Left lung (tissue), 10 donors: ENCODE results near the gene ZNF496. TPM values are rescaled to one million over a fixed set of nuclear protein-coding genes. Genes with fewer than 3 reads are reported as not detected.
"Not testable (repeated sequence)": the region's sequence is repeated elsewhere in the genome, so short reads cannot be mapped to it uniquely, and the experiment has no call there.

Experiments
- ATAC-seq: fragments of 200-7000 bp; cut with Tn5 transposase; one replicate; pipeline ENCODE4 v1.9.1; 2020; ENCODE audit warnings: moderate library complexity
- DNase-seq, 4 donors: peaks; one replicate each; pipeline ENCODE4 v3.0.0-alpha.2; 2013 to 2020
- H3K27ac ChIP-seq, 2 donors: fragments of 200-600 bp; sonication (generic) in 1 of 2; one replicate each; pipeline versions ENCODE4 v1.5.0 to v1.8.0; 2020 to 2021
- H3K27me3 ChIP-seq, 2 donors: fragments of 200-600 bp; sonication (generic) in 1 of 2; one replicate each; pipeline versions ENCODE4 v1.5.0 to v1.8.0; 2020 to 2021
- H3K36me3 ChIP-seq, 2 donors: fragments of 200-600 bp; sonication (generic) in 1 of 2; one replicate each; pipeline versions ENCODE4 v1.5.0 to v1.8.0; 2020 to 2021
- H3K4me1 ChIP-seq, 2 donors: fragments of 200-600 bp; one replicate each; pipeline ENCODE4 v1.8.0; 2021
- H3K4me3 ChIP-seq, 2 donors: fragments of 200-600 bp; sonication (generic) in 1 of 2; one replicate each; pipeline versions ENCODE4 v1.5.0 to v1.8.0; 2020 to 2021; ENCODE audit warnings: mild to moderate bottlenecking in 1 of 2
- H3K9me3 ChIP-seq, 2 donors: fragments of 200-600 bp; sonication (generic) in 1 of 2; one replicate each; pipeline versions ENCODE4 v1.5.0 to v1.8.0; 2020 to 2021
- intact Hi-C, 2 donors: fragments of 100-400 bp; cut with DNase I; formaldehyde crosslinking; loops; one replicate each; pipeline versions ENCODE4 v1.11.2 to v1.14.2; 2022
- polyA plus RNA-seq, 6 donors: library from polyadenylated mRNA; unstranded; fragments of 120-200 nt; gene quantifications; one replicate each; pipeline ENCODE4 v1.2.1, GENCODE V29; 2013; ENCODE audit not compliant: insufficient read length in 6 of 6
- total RNA-seq, 2 donors: library from RNA; stranded (reverse); fragmentation: NEBNext Ultra II Directional; extraction: Animal tissue kit (Norgen Biotek cat#: 25700); gene quantifications; one replicate each; pipeline ENCODE4 v1.2.1, GENCODE V29; 2021
- TF ChIP-seq, protein P1 (sequence below), 2 donors: fragments of 200-600 bp; sonication (generic) in 1 of 2; IDR thresholded peaks; one replicate each; pipeline versions ENCODE4 v1.5.0 to v1.8.0; 2021; ENCODE audit warnings: antibody characterized with exemption in 2 of 2
- donor health status: DM: no; HTN: yes; CAD: no.
- donor health status: DM: no; HTN: no; CAD: no.

ZNF496 gene
- total and polyA plus RNA-seq, 8 donors = 18.2 to 44.8 (median 36.7) TPM

GRCh38 chr1:247375747-247376146 is 44.1 kb upstream of the ZNF496 start:
- Histone ChIP-seq H3K4me1 (no peaks in the 10 kb centered on the region), H3K27me3 (peaks cover 0 to 23% of the 10 kb centered on the region in 2 donors), H3K4me3 (no peak overlapping the region), H3K9me3 (no peaks in the 10 kb centered on the region), H3K27ac (no peak overlapping the region), H3K36me3 (no peaks in the 10 kb centered on the region)
- intact Hi-C loops = no loop called here
- no peak for DNase-seq
- no peak for ATAC-seq
- TF ChIP-seq, protein P1, sequence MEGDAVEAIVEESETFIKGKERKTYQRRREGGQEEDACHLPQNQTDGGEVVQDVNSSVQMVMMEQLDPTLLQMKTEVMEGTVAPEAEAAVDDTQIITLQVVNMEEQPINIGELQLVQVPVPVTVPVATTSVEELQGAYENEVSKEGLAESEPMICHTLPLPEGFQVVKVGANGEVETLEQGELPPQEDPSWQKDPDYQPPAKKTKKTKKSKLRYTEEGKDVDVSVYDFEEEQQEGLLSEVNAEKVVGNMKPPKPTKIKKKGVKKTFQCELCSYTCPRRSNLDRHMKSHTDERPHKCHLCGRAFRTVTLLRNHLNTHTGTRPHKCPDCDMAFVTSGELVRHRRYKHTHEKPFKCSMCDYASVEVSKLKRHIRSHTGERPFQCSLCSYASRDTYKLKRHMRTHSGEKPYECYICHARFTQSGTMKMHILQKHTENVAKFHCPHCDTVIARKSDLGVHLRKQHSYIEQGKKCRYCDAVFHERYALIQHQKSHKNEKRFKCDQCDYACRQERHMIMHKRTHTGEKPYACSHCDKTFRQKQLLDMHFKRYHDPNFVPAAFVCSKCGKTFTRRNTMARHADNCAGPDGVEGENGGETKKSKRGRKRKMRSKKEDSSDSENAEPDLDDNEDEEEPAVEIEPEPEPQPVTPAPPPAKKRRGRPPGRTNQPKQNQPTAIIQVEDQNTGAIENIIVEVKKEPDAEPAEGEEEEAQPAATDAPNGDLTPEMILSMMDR (IDR thresholded peaks at IDR 0.05) = no peak

GRCh38 chr1:247374651-247375334 is 43.1 kb upstream of the ZNF496 start:
- not testable (repeated sequence) for ATAC-seq

DNA sequence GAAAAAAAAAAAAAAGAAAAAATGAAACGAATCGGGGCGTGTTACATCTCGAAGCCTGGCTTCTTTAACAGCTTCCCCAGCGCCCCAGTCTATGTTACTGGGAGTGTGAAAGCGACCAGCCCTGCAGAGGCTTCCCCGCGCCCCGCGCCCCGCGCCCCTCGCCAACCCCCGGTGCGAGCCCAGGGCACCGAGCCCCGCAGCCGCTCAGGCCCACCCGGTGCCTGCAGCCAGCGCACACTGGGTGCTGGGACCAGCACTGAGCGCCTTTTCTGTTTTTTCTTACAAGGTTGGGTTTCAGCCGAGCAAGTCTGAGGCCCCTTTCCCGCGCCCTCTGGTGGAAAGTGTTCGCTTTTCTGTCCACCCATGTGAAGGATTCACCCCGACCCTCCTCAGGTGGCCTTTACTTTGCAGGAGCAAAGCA is 42.1 kb upstream of the ZNF496 start:
- no peaks in the 10 kb centered on the region for H3K9me3 ChIP-seq
- H3K27ac ChIP-seq = no peak overlapping the region
- H3K4me3 ChIP-seq = peak overlapping the region in 1 of 2 donors; percentile 20
- DNase-seq (peak in 2 of 4 donors; percentile 44 to 80), ATAC-seq (peak; percentile 87)
- H3K27me3 ChIP-seq = peaks cover 0 to 35% of the 10 kb centered on the region in 2 donors
- no peaks in the 10 kb centered on the region for H3K4me1 ChIP-seq
- H3K36me3 ChIP-seq = no peaks in the 10 kb centered on the region
- TF ChIP-seq, protein P1 (IDR thresholded peaks at IDR 0.05) = peak in 1 of 2 donors; percentile 47
- intact Hi-C loops = no loop called here

More at GRCh38 chr1:247374651-247375334, 43.1 kb upstream of the ZNF496 start:
- H3K4me1 ChIP-seq, H3K9me3 ChIP-seq, H3K27ac ChIP-seq, H3K4me3 ChIP-seq, DNase-seq, intact Hi-C loops, H3K36me3 ChIP-seq: not testable (repeated sequence)
- H3K27me3 ChIP-seq = peaks cover 0 to 28% of the 10 kb centered on the region in 2 donors

DNA sequence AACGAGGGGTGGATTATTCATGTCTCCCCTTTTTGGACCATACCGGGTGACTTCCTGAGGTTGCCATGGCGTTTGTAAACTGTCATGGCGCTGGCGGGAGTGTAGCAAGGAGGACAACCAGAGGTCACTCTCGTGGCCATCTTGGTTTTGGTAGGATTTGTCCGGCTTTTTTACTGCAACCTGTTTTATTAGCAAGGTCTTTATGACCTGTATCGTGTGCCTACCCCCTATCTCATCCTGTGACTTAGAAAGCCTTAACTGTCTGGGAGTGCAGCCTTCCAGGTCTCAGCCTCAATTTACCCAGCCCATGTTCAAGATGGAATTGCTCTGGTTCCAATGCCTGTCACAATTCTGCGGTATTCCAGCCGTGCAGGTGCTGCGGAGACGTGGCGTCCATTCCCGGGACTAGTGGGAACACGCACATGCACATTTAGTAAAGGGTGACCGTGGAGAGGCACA is 40.2 kb upstream of the ZNF496 start:
- H3K4me1 ChIP-seq = no peaks in the 10 kb centered on the region
- peaks cover 0 to 35% of the 10 kb centered on the region in 2 donors for H3K27me3 ChIP-seq
- intact Hi-C loops = no loop called here
- no peak overlapping the region for H3K4me3 ChIP-seq
- no peak overlapping the region for H3K27ac ChIP-seq
- TF ChIP-seq, protein P1 (IDR thresholded peaks at IDR 0.05) = no peak
- DNase-seq = no peak
- no peak for ATAC-seq
- no peaks in the 10 kb centered on the region for H3K36me3 ChIP-seq
- peaks cover 0 to under 1% of the 10 kb centered on the region in 2 donors for H3K9me3 ChIP-seq

GRCh38 chr1:247370786-247371732 is 39.4 kb upstream of the ZNF496 start:
- no peak for DNase-seq
- no peak overlapping the region for H3K4me3 ChIP-seq
- no peaks in the 10 kb centered on the region for H3K4me1 ChIP-seq
- H3K27me3 ChIP-seq = peaks cover 0 to 40% of the 10 kb centered on the region in 2 donors
- no peak for ATAC-seq
- intact Hi-C loops = no loop called here
- no peaks in the 10 kb centered on the region for H3K36me3 ChIP-seq
- H3K27ac ChIP-seq = no peak overlapping the region
- H3K9me3 ChIP-seq = peaks cover 0 to 4% of the 10 kb centered on the region in 2 donors
- TF ChIP-seq, protein P1 (IDR thresholded peaks at IDR 0.05) = no peak
